ENCODE measurements around the gene ANXA9. TPM values are rescaled to one million over a fixed set of nuclear protein-coding genes. Genes with fewer than 3 reads are reported as not detected.
A peak's percentile ranks its signal among the peaks of the same experiment; 100 is the strongest.

ANXA9 gene
- total RNA-seq, 6 experiments from 2014 or later: 0.28 to 0.55 (median 0.46) TPM

- TF ChIP-seq, protein P1, sequence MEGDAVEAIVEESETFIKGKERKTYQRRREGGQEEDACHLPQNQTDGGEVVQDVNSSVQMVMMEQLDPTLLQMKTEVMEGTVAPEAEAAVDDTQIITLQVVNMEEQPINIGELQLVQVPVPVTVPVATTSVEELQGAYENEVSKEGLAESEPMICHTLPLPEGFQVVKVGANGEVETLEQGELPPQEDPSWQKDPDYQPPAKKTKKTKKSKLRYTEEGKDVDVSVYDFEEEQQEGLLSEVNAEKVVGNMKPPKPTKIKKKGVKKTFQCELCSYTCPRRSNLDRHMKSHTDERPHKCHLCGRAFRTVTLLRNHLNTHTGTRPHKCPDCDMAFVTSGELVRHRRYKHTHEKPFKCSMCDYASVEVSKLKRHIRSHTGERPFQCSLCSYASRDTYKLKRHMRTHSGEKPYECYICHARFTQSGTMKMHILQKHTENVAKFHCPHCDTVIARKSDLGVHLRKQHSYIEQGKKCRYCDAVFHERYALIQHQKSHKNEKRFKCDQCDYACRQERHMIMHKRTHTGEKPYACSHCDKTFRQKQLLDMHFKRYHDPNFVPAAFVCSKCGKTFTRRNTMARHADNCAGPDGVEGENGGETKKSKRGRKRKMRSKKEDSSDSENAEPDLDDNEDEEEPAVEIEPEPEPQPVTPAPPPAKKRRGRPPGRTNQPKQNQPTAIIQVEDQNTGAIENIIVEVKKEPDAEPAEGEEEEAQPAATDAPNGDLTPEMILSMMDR (IDR thresholded peaks at IDR 0.05): no peak
- peak; percentile 72 for DNase-seq
Measured at GRCh38 chr1:150974580-150975478, 7.3 kb upstream of the ANXA9 start, which contains the start of gene CERS2. CERS2 (minus strand) TSS chr1:150974835; CDS start chr1:150969090, 5,745 bp downstream.

DNA sequence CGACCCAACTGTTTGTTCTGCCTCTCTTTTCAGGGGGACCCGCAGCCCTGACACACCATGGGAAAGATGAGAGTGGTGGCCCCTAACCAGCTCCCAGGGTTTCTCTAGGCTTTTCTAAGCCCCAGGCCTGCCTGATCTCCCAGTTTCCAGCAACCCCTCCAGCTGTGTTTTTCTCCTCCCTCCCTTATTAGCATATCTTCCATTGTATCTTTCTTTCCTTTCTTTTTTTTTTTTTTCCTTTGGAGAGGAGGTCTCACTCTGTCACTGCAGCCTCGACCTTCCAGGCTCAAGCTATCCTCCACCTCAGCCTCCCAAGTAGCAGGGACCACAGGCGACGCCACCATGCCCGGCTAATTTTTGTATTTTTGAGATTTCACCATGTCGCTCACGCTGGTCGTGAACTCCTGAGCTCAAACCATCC is 5.7 kb upstream of the ANXA9 start:
- no peak for DNase-seq
- peak overlapping the region; percentile 5; the same call in 1 of the 2 replicates for H3K4me3 Mint-ChIP-seq
- TF ChIP-seq, protein P1 (IDR thresholded peaks at IDR 0.05): no peak
- peaks cover 51% of the 10 kb centered on the region for H3K4me1 Mint-ChIP-seq (ENCODE audit: low read depth)
- peak overlapping the region; percentile 94 for H3K27ac Mint-ChIP-seq
- peaks cover 2% of the 10 kb centered on the region; the same call in 1 of the 2 replicates for H3K27me3 Mint-ChIP-seq (ENCODE audit: insufficient read depth)
- no peaks in the 10 kb centered on the region for H3K36me3 Mint-ChIP-seq (ENCODE audit: low read depth)
- no peaks in the 10 kb centered on the region for H3K9me3 Mint-ChIP-seq

More at GRCh38 chr1:150974580-150975478, 7.3 kb upstream of the ANXA9 start, which contains the start of gene CERS2:
- peak within 1 kb of the TSS; percentile 91 for H3K4me3 Mint-ChIP-seq
- H3K4me1 Mint-ChIP-seq (ENCODE audit: low read depth): peaks cover 58% of the 10 kb centered on the region
- peaks cover 5% of the 10 kb centered on the region; the same call in 1 of the 2 replicates for H3K27me3 Mint-ChIP-seq (ENCODE audit: insufficient read depth)
- H3K9me3 Mint-ChIP-seq: no peaks in the 10 kb centered on the region
- H3K36me3 Mint-ChIP-seq (ENCODE audit: low read depth): no peaks in the 10 kb centered on the region
- peak within 1 kb of the TSS; percentile 73 for H3K27ac Mint-ChIP-seq

DNA sequence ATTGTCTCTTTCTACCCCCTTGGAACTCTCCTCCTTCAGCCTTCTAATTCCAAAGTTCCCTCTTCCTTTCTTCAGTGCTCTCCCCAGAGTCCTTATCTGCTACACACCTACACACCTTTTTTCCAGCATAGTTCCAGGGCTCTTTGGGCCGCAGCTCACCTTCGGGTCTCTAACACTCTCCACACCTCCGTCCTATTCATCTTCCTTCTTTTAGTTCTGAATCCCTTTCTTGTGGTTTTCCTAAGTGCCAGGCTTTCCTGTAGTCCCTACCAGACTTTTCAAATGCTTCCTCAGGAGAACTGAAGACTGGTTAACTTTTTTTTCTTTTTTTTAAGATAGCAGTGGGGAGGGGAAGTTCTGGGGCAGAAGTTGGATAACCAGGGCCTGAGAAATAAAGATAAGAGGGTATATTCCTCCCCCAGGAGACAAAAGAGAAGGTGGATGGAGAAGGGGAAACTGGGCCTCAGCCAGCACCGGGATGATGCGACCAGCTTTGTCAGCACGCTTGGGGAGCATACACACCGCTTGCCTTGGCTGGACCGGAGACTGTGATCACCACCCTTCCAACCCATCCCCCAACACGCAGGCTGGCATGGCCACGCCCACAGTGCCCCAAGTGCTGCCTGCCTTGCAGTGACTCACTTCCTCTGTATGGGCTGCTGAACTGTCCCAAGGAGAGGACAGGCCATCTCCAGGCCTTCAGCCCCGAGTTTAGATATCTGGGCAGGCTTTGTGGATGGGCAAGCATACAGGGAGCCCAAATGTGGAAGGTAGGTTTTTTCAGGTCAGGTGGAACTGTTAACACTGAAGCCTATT is 5.0 kb upstream of the ANXA9 start:
- DNase-seq: peak; percentile 56
- Mint-ChIP-seq H3K4me3 (peak overlapping the region; percentile 79), H3K27ac (peak overlapping the region; percentile 94), H3K9me3 (no peaks in the 10 kb centered on the region), H3K27me3 (ENCODE audit: insufficient read depth) (peaks cover 2% of the 10 kb centered on the region; the same call in 1 of the 2 replicates), H3K36me3 (ENCODE audit: low read depth) (no peaks in the 10 kb centered on the region), H3K4me1 (ENCODE audit: low read depth) (peaks cover 51% of the 10 kb centered on the region)
- TF ChIP-seq, protein P1 (IDR thresholded peaks at IDR 0.05): no peak

- DNase-seq: peak; percentile 78
- Mint-ChIP-seq H3K4me3 (no peak overlapping the region), H3K27ac (peak overlapping the region; percentile 40; the same call in 1 of the 2 replicates), H3K4me1 (ENCODE audit: low read depth) (peaks cover 39% of the 10 kb centered on the region), H3K36me3 (ENCODE audit: low read depth) (no peaks in the 10 kb centered on the region), H3K27me3 (ENCODE audit: insufficient read depth) (no peaks in the 10 kb centered on the region), H3K9me3 (no peaks in the 10 kb centered on the region)
- TF ChIP-seq, protein P1 (IDR thresholded peaks at IDR 0.05): peak; percentile 100
Measured at GRCh38 chr1:150979092-150980056, 2.7 kb upstream of the ANXA9 start.
